Measurements from ENCODE around the gene CREB5. TPM values are rescaled to one million over a fixed set of nuclear protein-coding genes. Genes with fewer than 3 reads are reported as not detected.

Gene CREB5
- total and polyA plus RNA-seq, 7 donors, result 0.80 to 42.1 (median 4.6) TPM

- no peaks in the 10 kb centered on the region for H3K27me3 ChIP-seq
- no peak overlapping the region for H3K27ac ChIP-seq
- peaks cover 0 to 7% (median 0%) of the 10 kb centered on the region in 4 donors for H3K4me1 ChIP-seq
- no peaks in the 10 kb centered on the region for H3K9me3 ChIP-seq
- TF ChIP-seq POLR2A (IDR thresholded peaks at IDR 0.05), result no peak
- no peak for TF ChIP-seq EP300 (IDR thresholded peaks at IDR 0.05)
- TF ChIP-seq CTCF (IDR thresholded peaks at IDR 0.05), result no peak
- no peak for TF ChIP-seq POLR2AphosphoS5 (IDR thresholded peaks at IDR 0.05)
- H3K36me3 ChIP-seq, result no peaks in the 10 kb centered on the region
- 76 to 91% methylated on average over 4 of the region's 4 CpGs for WGBS, 2 donors
- intact Hi-C loops (cut with DNase I), result loop anchor here (5.0 kb wide), 1 partner anchor 237 kb away; no protein-coding TSS in a partner anchor
- DNase-seq, result no peak
- H3K4me3 ChIP-seq, result no peak overlapping the region
Observed at GRCh38 chr7:28615091-28615490, 202.8 kb downstream of the CREB5 start.

GRCh38 chr7:28617308-28617880 lies 205.1 kb downstream of the CREB5 start:
- Histone ChIP-seq H3K27me3 (no peaks in the 10 kb centered on the region), H3K9me3 (no peaks in the 10 kb centered on the region), H3K4me1 (peaks cover 0 to 12% (median 0%) of the 10 kb centered on the region in 4 donors), H3K27ac (peak overlapping the region in 1 of 4 donors; percentile 25), H3K36me3 (no peaks in the 10 kb centered on the region), H3K4me3 (no peak overlapping the region)
- no peak for DNase-seq
- no peak for TF ChIP-seq POLR2A (IDR thresholded peaks at IDR 0.05)
- no peak for TF ChIP-seq CTCF (IDR thresholded peaks at IDR 0.05)
- TF ChIP-seq EP300 (IDR thresholded peaks at IDR 0.05), result no peak
- TF ChIP-seq POLR2AphosphoS5 (IDR thresholded peaks at IDR 0.05), result no peak
- 92 to 95% methylated on average over 2 of the region's 2 CpGs for WGBS, 2 donors
- intact Hi-C loops (cut with DNase I), result loop anchor here (5.0 kb wide), 1 partner anchor 235 kb away; no protein-coding TSS in a partner anchor

- no peak overlapping the region for H3K4me3 ChIP-seq
- no peak for DNase-seq
- intact Hi-C loops (cut with DNase I), result loop anchor here (5.0 kb wide), 1 partner anchor 234 kb away; no protein-coding TSS in a partner anchor
- no peaks in the 10 kb centered on the region for H3K9me3 ChIP-seq
- TF ChIP-seq EP300 (IDR thresholded peaks at IDR 0.05), result no peak
- no peak for TF ChIP-seq POLR2A (IDR thresholded peaks at IDR 0.05)
- no peak for TF ChIP-seq POLR2AphosphoS5 (IDR thresholded peaks at IDR 0.05)
- TF ChIP-seq CTCF (IDR thresholded peaks at IDR 0.05), result no peak
- peaks cover 0 to 21% (median 6%) of the 10 kb centered on the region in 4 donors for H3K4me1 ChIP-seq
- no peak overlapping the region for H3K27ac ChIP-seq
- no peaks in the 10 kb centered on the region for H3K36me3 ChIP-seq
- H3K27me3 ChIP-seq, result no peaks in the 10 kb centered on the region
- WGBS, 2 donors, result 85 to 89% methylated on average over 3 of the region's 3 CpGs
Observed at GRCh38 chr7:28618383-28618782, 206.1 kb downstream of the CREB5 start.

- H3K4me1 ChIP-seq, result peaks cover 0 to 29% (median 12%) of the 10 kb centered on the region in 4 donors
- H3K36me3 ChIP-seq, result no peaks in the 10 kb centered on the region
- 32 to 80% methylated on average over 3 of the region's 3 CpGs for WGBS, 2 donors
Observed at GRCh38 chr7:28619256-28619655, 206.9 kb downstream of the CREB5 start.

More at GRCh38 chr7:28619256-28619655, 206.9 kb downstream of the CREB5 start:
- TF ChIP-seq EP300 (IDR thresholded peaks at IDR 0.05) (no peak), POLR2AphosphoS5 (IDR thresholded peaks at IDR 0.05) (no peak), CTCF (IDR thresholded peaks at IDR 0.05) (no peak), POLR2A (IDR thresholded peaks at IDR 0.05) (no peak)
- Histone ChIP-seq H3K27ac (no peak overlapping the region), H3K27me3 (no peaks in the 10 kb centered on the region), H3K4me3 (no peak overlapping the region), H3K9me3 (no peaks in the 10 kb centered on the region)
- no peak for DNase-seq
- intact Hi-C loops (cut with DNase I), result loop anchor here (5.0 kb wide), 1 partner anchor 233 kb away; no protein-coding TSS in a partner anchor
